Kidney (tissue), 14 donors: ENCODE measurements around the gene EPB41L3. TPM values are rescaled to one million over a fixed set of nuclear protein-coding genes. Genes with fewer than 3 reads are reported as not detected.

Source experiments
- DNase-seq, 5 donors: peaks; one replicate each; pipeline ENCODE4 v3.0.0-alpha.2; 2013 to 2020
- FAIRE-seq: peaks from 2 replicates; lab custom pipeline; 2012; peaks lifted over from hg19 to GRCh38; lab: Jason Lieb, UNC
- H3K27ac ChIP-seq, 2 donors: one replicate each; pipeline ENCODE4 v1.7.0; 2013; ENCODE audit warnings: low read depth in 2 of 2, low read length in 2 of 2, inconsistent platforms in 1 of 2
- H3K27me3 ChIP-seq: one replicate; pipeline ENCODE4 v1.7.1; 2013; ENCODE audit warnings: low read length, inconsistent platforms; ENCODE audit not compliant: control insufficient read depth, insufficient read depth
- H3K36me3 ChIP-seq, 3 donors: one replicate each; pipeline versions ENCODE4 v1.7.0 to v1.7.1; 2013; ENCODE audit warnings: low read length in 3 of 3, control low read depth in 1 of 3, inconsistent platforms in 1 of 3; ENCODE audit not compliant: insufficient read depth in 3 of 3, control insufficient read depth in 2 of 3
- H3K4me1 ChIP-seq, 3 donors: one replicate each; pipeline versions ENCODE4 v1.7.0 to v1.7.1; 2013; ENCODE audit warnings: low read length in 3 of 3, inconsistent platforms in 1 of 3, low read depth in 1 of 3; ENCODE audit not compliant: control insufficient read depth in 2 of 3, insufficient read depth in 2 of 3
- H3K4me3 ChIP-seq, 3 donors: one replicate each; pipeline versions ENCODE4 v1.7.0 to v1.8.1; 2013; ENCODE audit warnings: low read length in 3 of 3, control low read depth in 1 of 3, inconsistent platforms in 1 of 3
- H3K9ac ChIP-seq, 3 donors: one replicate each; pipeline versions ENCODE4 v1.7.0 to v1.7.1; 2013; ENCODE audit warnings: low read length in 3 of 3, control low read depth in 1 of 3, inconsistent platforms in 1 of 3
- H3K9me3 ChIP-seq, 3 donors: one replicate each; pipeline versions ENCODE4 v1.7.0 to v1.7.1; 2013; ENCODE audit warnings: low read length in 3 of 3, control low read depth in 1 of 3, inconsistent platforms in 1 of 3; ENCODE audit not compliant: control insufficient read depth in 2 of 3, insufficient read depth in 1 of 3
- intact Hi-C: fragments of 100-400 bp; cut with DNase I; formaldehyde crosslinking; loops from one replicate; pipeline ENCODE4 v1.11.1; 2022
- polyA plus RNA-seq: library from polyadenylated mRNA; stranded (reverse); fragments of 350-450 nt; fragmentation: Illumina TruSeq; extraction: RNeasy Lipid Tissue Mini Kit (QIAGEN cat#74804); gene quantifications from one replicate; pipeline ENCODE4 v1.2.3, GENCODE V29; 2014; ENCODE audit warnings: low read depth, low replicate concordance; ENCODE audit not compliant: insufficient read depth
- total RNA-seq: library from RNA; stranded (reverse); fragmentation: NEBNext Ultra II Directional; extraction: Animal tissue kit (Norgen Biotek cat#: 25700); gene quantifications from one replicate; pipeline ENCODE4 v1.2.1, GENCODE V29; 2021
- TF ChIP-seq, protein P1 (sequence below): IDR thresholded peaks from 3 replicates; pipeline ENCODE4 v1.5.1; 2012; ENCODE audit warnings: mild to moderate bottlenecking, moderate library complexity, borderline replicate concordance; ENCODE audit not compliant: insufficient read depth; ENCODE audit errors: extremely low read depth
- donor health status: control.
- donor health status: control.
- donor health status: control.
- donor health status: control.
- donor health status: control.
- donor health status: DM: yes; HTN: yes; CAD: no.
- donor health status: Normal renal cell carcinoma (clear cell type).

The EPB41L3 gene
- total and polyA plus RNA-seq, 2 donors from 2014 or later = 35.3 to 44.6 TPM

DNA sequence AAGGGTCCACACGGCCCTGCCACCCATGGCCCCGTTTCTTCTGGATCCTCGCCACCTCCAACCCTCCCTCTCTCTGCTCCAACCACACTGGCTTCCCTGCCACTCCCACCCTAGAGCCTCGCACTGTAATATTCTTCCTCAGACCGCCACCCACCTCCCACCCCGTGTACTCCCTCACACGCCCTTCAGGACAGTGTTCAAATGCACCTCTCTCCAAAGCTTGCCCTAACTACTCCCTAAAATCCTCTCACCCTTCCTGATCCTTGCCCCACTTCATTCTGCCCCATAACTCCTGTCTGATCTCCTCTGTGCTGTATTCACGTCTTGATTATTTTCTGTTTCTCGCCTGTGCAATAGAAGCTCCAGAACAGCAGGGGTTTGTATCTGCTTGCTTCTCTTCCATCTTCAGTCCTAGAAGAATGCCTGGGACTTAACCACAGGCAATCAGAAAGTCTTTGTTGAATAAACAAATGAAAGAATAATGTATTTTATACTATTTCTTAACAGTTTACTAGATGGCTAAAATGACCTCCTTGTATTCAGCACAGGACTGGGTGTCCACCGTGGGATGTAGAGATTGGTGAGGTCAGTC is 25.5 kb downstream of the EPB41L3 start:
- peaks cover 0 to 3% (median 0%) of the 10 kb centered on the region in 3 donors for H3K4me1 ChIP-seq
- TF ChIP-seq, protein P1, sequence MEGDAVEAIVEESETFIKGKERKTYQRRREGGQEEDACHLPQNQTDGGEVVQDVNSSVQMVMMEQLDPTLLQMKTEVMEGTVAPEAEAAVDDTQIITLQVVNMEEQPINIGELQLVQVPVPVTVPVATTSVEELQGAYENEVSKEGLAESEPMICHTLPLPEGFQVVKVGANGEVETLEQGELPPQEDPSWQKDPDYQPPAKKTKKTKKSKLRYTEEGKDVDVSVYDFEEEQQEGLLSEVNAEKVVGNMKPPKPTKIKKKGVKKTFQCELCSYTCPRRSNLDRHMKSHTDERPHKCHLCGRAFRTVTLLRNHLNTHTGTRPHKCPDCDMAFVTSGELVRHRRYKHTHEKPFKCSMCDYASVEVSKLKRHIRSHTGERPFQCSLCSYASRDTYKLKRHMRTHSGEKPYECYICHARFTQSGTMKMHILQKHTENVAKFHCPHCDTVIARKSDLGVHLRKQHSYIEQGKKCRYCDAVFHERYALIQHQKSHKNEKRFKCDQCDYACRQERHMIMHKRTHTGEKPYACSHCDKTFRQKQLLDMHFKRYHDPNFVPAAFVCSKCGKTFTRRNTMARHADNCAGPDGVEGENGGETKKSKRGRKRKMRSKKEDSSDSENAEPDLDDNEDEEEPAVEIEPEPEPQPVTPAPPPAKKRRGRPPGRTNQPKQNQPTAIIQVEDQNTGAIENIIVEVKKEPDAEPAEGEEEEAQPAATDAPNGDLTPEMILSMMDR = no peak
- FAIRE-seq = no peak
- H3K4me3 ChIP-seq = no peak overlapping the region
- DNase-seq = no peak
- H3K27ac ChIP-seq = no peak overlapping the region
- no peaks in the 10 kb centered on the region for H3K27me3 ChIP-seq
- H3K9ac ChIP-seq = no peak overlapping the region
- no peaks in the 10 kb centered on the region for H3K9me3 ChIP-seq
- H3K36me3 ChIP-seq = no peaks in the 10 kb centered on the region
- intact Hi-C loops = no loop called here

DNA sequence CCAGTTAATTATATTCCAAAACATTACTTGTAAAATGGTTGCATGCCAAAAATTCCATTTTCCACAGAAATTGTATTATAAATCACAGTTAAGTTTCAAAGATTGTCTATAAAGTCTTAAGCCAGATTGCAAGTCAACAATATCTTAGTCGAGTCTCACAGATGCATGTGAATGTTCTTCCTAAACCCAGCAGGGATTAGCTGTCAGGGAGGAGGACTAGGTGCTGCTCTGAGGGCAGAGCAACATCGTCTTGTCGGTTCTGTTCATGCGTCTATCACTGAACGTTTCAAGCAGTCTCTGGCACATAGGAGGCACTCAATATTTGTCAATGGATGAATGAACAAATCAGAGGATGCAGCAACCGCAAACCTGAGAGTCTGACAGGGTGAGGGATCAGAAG is 27.0 kb downstream of the EPB41L3 start:
- TF ChIP-seq, protein P1 = no peak
- Histone ChIP-seq H3K27ac (no peak overlapping the region), H3K27me3 (no peaks in the 10 kb centered on the region), H3K36me3 (no peaks in the 10 kb centered on the region), H3K9ac (no peak overlapping the region), H3K9me3 (no peaks in the 10 kb centered on the region), H3K4me3 (no peak overlapping the region), H3K4me1 (peaks cover 0 to 3% (median 0%) of the 10 kb centered on the region in 3 donors)
- FAIRE-seq = no peak
- no peak for DNase-seq
- intact Hi-C loops = no loop called here

- Histone ChIP-seq H3K4me1 (peaks cover 0 to 3% (median 0%) of the 10 kb centered on the region in 3 donors), H3K9me3 (no peaks in the 10 kb centered on the region), H3K27ac (no peak overlapping the region), H3K36me3 (no peaks in the 10 kb centered on the region), H3K27me3 (no peaks in the 10 kb centered on the region), H3K9ac (no peak overlapping the region), H3K4me3 (no peak overlapping the region)
- intact Hi-C loops = no loop called here
- DNase-seq (no peak), FAIRE-seq (no peak)
- TF ChIP-seq, protein P1 = no peak
Measured at GRCh38 chr18:5515011-5515784, 28.6 kb downstream of the EPB41L3 start.
